ENCODE data around the gene KIF3A. TPM values are rescaled to one million over a fixed set of nuclear protein-coding genes. Genes with fewer than 3 reads are reported as not detected.

KIF3A gene
- total RNA-seq, 2 experiments from 2014 or later = 7.1 to 10.6 TPM

GRCh38 chr5:132760601-132761317 is 23.4 kb upstream of the KIF3A start:
- intact Hi-C loops (cut with DNase I, micrococcal nuclease) = no loop called here
- ChIA-PET POLR2A (no interaction called here), CTCF (no interaction called here)
- DNase-seq (no peak), ATAC-seq (no peak)
- Mint-ChIP-seq H3K4me1 (no peaks in the 10 kb centered on the region), H3K36me3 (ENCODE audit: low read depth) (peaks cover 2% of the 10 kb centered on the region), H3K27ac (no peak overlapping the region), H3K9me3 (ENCODE audit: low read depth) (no peaks in the 10 kb centered on the region), H3K27me3 (no peaks in the 10 kb centered on the region), H3K4me3 (no peak overlapping the region)

DNA sequence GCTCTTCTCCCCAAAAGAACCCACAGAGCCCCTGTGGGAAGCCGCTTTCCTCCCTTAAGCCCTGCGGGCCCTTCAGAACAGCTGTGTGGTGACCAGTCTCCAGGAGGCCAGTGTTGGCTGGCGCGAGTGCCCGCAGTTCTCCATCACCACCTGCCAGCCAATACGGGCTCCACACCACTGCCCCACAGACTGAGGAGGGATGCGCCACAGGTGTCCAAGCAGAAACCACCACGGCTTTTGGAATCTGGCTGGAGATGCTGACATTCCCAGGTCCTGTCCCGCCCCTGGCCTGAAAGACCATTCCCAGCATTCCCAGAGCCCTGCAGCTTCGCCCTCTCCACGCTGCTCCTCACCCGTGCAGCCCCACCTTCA is 22.7 kb upstream of the KIF3A start:
- H3K36me3 Mint-ChIP-seq (ENCODE audit: low read depth) = peaks cover 2% of the 10 kb centered on the region
- ChIA-PET POLR2A (no interaction called here), CTCF (no interaction called here)
- no peak overlapping the region for H3K27ac Mint-ChIP-seq
- no peaks in the 10 kb centered on the region for H3K9me3 Mint-ChIP-seq (ENCODE audit: low read depth)
- no peaks in the 10 kb centered on the region for H3K27me3 Mint-ChIP-seq
- intact Hi-C loops (cut with DNase I, micrococcal nuclease) = no loop called here
- ATAC-seq = no peak
- DNase-seq = no peak
- H3K4me3 Mint-ChIP-seq = no peak overlapping the region
- H3K4me1 Mint-ChIP-seq = peaks cover 2% of the 10 kb centered on the region

DNA sequence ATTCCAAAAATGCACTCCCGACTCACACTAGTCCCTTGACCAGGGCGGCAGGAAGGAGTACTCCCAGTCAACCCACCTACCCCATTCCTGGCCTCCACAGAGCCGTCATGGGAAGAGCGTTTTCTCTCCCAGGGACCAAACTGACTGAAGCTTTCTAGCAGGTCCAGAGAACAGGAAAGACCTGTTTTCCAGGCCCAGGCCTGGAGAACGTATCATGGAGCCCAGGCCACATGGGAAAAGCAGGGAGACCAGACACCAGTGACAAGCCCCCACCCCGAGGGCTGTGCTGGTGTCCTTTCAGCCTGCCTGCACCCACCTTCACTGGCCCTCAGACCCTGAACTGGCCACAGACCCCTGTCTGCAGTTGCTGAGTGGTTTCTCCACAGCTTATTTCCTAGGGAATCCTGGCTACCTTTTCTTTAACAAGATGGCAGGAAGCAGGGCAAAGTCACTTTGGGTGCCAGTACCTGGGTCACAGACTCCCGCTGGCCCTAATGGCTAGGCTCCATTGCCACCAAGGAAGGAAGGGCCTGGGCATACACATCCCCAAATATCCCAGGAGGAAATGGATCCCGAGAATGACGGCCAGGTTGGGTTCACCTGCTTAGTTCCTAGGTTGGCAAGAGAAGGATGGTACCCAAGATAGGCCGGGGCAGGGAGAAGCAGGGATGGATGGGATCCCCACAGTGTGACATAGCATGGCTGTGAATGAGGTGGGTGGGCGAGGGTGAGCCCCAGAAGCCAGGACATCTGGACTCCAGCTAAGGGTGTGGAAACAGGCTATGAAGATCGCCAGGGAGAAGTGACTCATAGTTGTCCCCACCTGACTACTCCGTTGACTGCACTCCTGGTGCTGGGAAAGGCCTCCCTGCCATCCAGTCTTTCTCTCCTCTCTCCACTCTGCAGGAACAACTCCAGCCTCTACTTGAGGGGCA is 22.0 kb upstream of the KIF3A start:
- Mint-ChIP-seq H3K4me3 (no peak overlapping the region), H3K36me3 (ENCODE audit: low read depth) (peaks cover 2% of the 10 kb centered on the region), H3K27ac (no peak overlapping the region), H3K4me1 (peaks cover 8% of the 10 kb centered on the region), H3K27me3 (no peaks in the 10 kb centered on the region), H3K9me3 (ENCODE audit: low read depth) (no peaks in the 10 kb centered on the region)
- ChIA-PET CTCF (interaction anchor here (0.6 kb wide), 1 partner anchor 29 kb away, joined by 3 read pairs; no protein-coding TSS in a partner anchor), POLR2A (no interaction called here)
- intact Hi-C loops (cut with DNase I, micrococcal nuclease) = loop anchor here in 1 of 2 experiments (10.0 kb wide), 1 partner anchor 655 kb away; no protein-coding TSS in a partner anchor
- ATAC-seq = no peak
- DNase-seq = peak; percentile 1

DNA sequence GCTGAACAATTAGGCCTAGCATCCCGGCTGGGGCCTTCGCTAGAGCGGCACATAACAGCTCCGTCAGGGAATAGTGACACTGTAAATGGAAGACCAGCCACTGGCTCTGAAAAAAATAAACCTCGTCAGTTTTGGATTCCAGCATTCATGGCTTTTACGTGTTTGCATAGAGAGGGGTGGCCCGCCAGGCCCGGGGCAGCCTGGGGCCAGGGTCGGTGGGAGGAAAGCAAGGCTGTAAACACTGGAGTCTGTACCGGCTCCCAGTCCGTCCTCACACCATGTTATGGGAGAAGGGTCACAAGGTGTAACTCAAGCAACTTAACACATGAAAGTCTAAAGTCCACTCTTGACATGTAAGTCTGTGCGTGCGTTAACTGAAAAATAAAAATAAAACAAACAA is 21.1 kb upstream of the KIF3A start:
- no peaks in the 10 kb centered on the region for H3K9me3 Mint-ChIP-seq (ENCODE audit: low read depth)
- no peaks in the 10 kb centered on the region for H3K27me3 Mint-ChIP-seq
- CTCF ChIA-PET = interaction anchor here (0.6 kb wide), 1 partner anchor 29 kb away, joined by 3 read pairs; no protein-coding TSS in a partner anchor
- intact Hi-C loops (cut with DNase I, micrococcal nuclease) = loop anchor here in 1 of 2 experiments (10.0 kb wide), 1 partner anchor 654 kb away; no protein-coding TSS in a partner anchor
- no peak overlapping the region for H3K4me3 Mint-ChIP-seq
- ATAC-seq (no peak), DNase-seq (no peak)
- no peaks in the 10 kb centered on the region for H3K36me3 Mint-ChIP-seq (ENCODE audit: low read depth)
- H3K4me1 Mint-ChIP-seq = peaks cover 9% of the 10 kb centered on the region
- POLR2A ChIA-PET = no interaction called here
- H3K27ac Mint-ChIP-seq = no peak overlapping the region

DNA sequence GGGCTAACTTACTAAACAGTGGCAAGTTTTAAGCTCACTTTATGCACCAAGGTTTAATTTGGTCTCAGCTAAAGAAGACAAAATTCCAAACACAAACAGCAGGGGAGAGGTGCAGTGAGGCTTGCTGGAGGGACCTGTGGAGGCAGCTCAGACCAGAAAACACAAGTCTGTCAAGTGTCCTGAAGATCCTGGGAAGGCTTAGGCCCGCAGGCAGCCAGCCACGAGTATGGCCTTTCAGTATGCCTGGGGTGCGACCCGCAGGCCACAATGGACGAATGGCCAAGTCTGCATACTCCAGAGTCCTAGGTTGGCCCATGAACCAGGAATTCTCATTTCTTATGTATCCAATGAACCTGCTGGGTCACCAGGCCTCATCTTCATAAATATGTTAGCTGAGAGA is 19.2 kb upstream of the KIF3A start:
- DNase-seq (no peak), ATAC-seq (no peak)
- Mint-ChIP-seq H3K27me3 (no peaks in the 10 kb centered on the region), H3K4me3 (no peak overlapping the region), H3K9me3 (ENCODE audit: low read depth) (no peaks in the 10 kb centered on the region), H3K4me1 (peaks cover 14% of the 10 kb centered on the region), H3K36me3 (ENCODE audit: low read depth) (peaks cover 1% of the 10 kb centered on the region), H3K27ac (no peak overlapping the region)
- POLR2A ChIA-PET = no interaction called here
- CTCF ChIA-PET = interaction anchor here (0.5 to 1.3 kb wide), 5 partner anchors 9 to 167 kb away, joined by 3 to 4 read pairs (median 3); partner anchors contain the start of gene CCNI2
- intact Hi-C loops (cut with DNase I, micrococcal nuclease) = loop anchor here in 1 of 2 experiments (10.0 kb wide), 1 partner anchor 652 kb away; no protein-coding TSS in a partner anchor

DNA sequence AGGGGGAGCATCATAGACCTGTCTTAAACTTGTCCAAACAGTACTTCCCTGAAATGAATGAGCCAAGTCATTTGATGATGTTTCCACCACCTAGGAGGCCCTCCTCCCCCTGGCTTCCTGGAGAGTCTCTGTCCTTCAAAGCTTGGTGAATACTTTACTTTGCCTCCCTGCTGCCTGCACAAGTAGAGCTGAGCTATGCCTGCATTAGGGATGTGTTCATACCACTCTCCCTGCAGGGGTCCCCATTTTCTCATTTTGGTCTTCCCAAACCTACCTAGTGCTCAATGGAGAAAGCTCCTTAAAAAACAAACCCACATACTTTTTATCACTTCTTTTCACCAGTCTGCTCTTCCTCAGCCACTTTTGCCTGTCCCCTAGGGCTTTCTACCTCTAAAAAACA is 17.6 kb upstream of the KIF3A start:
- ATAC-seq (peak; percentile 14), DNase-seq (no peak)
- Mint-ChIP-seq H3K4me3 (no peak overlapping the region), H3K4me1 (peaks cover 28% of the 10 kb centered on the region), H3K27ac (no peak overlapping the region), H3K9me3 (ENCODE audit: low read depth) (no peaks in the 10 kb centered on the region), H3K27me3 (no peaks in the 10 kb centered on the region), H3K36me3 (ENCODE audit: low read depth) (peaks cover 4% of the 10 kb centered on the region)
- ChIA-PET CTCF (interaction anchor here (0.6 to 2.6 kb wide), 6 partner anchors 17 to 538 kb away, joined by 3 to 10 read pairs (median 3); partner anchors contain the start of gene KIF3A), POLR2A (no interaction called here)
- intact Hi-C loops (cut with DNase I, micrococcal nuclease) = loop anchor here in 1 of 2 experiments (10.0 kb wide), 1 partner anchor 650 kb away; no protein-coding TSS in a partner anchor

DNA sequence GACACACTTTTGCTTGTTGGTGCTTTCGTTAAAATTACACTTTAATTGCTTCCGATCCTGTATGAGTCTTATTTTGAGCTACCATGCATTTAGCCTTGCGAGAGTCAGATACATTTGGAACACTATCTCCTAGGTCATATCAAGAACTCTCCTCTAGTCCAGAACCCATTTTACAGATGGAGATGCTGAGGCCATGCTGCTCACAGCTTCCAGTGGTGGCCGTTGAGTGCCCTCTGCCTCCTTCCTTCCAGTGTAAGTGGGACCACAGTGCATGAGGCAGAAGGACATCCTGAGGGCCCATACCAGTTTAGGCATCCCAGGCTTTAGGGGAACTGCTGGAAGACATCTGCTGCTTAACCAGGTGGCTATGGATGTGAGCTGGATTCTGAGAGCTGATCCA is 16.8 kb upstream of the KIF3A start:
- no peaks in the 10 kb centered on the region for H3K27me3 Mint-ChIP-seq
- intact Hi-C loops (cut with DNase I, micrococcal nuclease) = loop anchor here in 1 of 2 experiments (10.0 kb wide), 1 partner anchor 649 kb away; no protein-coding TSS in a partner anchor
- DNase-seq = no peak
- ATAC-seq = no peak
- no peak overlapping the region for H3K27ac Mint-ChIP-seq
- POLR2A ChIA-PET = interaction anchor here (0.8 kb wide), 1 partner anchor 188 kb away, joined by 3 read pairs; no protein-coding TSS in a partner anchor
- H3K36me3 Mint-ChIP-seq (ENCODE audit: low read depth) = peaks cover 4% of the 10 kb centered on the region
- peaks cover 28% of the 10 kb centered on the region for H3K4me1 Mint-ChIP-seq
- H3K4me3 Mint-ChIP-seq = no peak overlapping the region
- no peaks in the 10 kb centered on the region for H3K9me3 Mint-ChIP-seq (ENCODE audit: low read depth)
- CTCF ChIA-PET = interaction anchor here (1.0 to 2.6 kb wide), 6 partner anchors 13 to 167 kb away, joined by 3 to 10 read pairs (median 4); partner anchors contain the start of gene KIF3A

DNA sequence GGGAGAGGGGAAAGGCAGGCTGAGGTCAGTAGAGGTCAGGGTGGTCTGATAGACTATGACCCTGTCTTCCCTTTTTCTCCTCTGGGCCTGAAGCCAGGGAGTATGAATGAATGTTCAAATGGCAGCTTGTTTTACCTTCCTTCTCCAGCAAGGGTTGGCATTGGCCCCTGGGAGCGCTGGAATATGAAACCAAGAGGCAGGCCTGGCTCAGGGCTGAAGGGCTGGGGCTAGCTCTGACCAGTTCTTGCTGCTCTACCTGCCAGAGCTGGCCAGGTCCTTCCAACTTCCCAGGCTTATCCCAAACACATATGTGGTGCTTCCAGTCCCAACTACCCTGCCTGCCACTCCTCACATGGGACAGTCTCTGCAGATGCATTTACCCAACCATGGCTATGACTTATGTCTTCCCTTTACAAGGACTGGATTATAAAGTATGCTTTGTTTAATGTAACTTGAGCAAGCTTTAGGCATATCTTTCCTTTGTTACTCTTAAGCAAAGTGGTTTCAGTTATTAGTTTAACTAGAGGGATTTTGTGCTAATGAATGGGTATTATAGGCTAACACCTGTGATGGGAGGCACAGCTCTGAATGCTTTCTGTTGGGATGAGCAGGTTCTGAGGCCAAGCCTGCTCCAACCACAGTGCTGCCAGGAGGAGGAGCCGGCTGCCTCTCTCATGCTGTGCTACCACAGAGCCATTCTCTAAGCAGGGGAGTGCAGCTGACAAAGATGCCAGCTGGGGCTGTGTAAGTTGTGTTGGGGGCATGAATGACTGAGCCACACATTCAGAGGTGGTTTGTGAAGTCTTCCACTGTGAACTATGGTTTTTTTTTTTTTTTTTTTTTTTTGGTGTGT is 16.0 kb upstream of the KIF3A start:
- Mint-ChIP-seq H3K27me3 (no peaks in the 10 kb centered on the region), H3K4me3 (no peak overlapping the region), H3K36me3 (ENCODE audit: low read depth) (peaks cover 7% of the 10 kb centered on the region), H3K4me1 (peaks cover 28% of the 10 kb centered on the region), H3K9me3 (ENCODE audit: low read depth) (no peaks in the 10 kb centered on the region), H3K27ac (peak overlapping the region; percentile 7)
- DNase-seq (peak; percentile 49), ATAC-seq (peak; percentile 47)
- CTCF ChIA-PET = interaction anchor here (0.7 to 2.6 kb wide), 4 partner anchors 12 to 67 kb away, joined by 3 to 10 read pairs (median 4); no protein-coding TSS in a partner anchor
- intact Hi-C loops (cut with DNase I, micrococcal nuclease) = loop anchor here in 1 of 2 experiments (1.0 to 10.0 kb wide), 2 partner anchors 24 to 649 kb away; partner anchors contain the start of gene SEPTIN8
- POLR2A ChIA-PET = interaction anchor here (0.6 kb wide), 1 partner anchor 121 kb away, joined by 4 read pairs; no protein-coding TSS in a partner anchor

GRCh38 chr5:132752581-132753125 is 15.3 kb upstream of the KIF3A start:
- CTCF ChIA-PET = interaction anchor here (1.3 kb wide), 1 partner anchor 11 kb away, joined by 4 read pairs; no protein-coding TSS in a partner anchor
- DNase-seq (no peak), ATAC-seq (no peak)
- POLR2A ChIA-PET = no interaction called here
- peaks cover 9% of the 10 kb centered on the region for H3K36me3 Mint-ChIP-seq (ENCODE audit: low read depth)
- H3K9me3 Mint-ChIP-seq (ENCODE audit: low read depth) = no peaks in the 10 kb centered on the region
- peak overlapping the region; percentile 7 for H3K27ac Mint-ChIP-seq
- no peak overlapping the region for H3K4me3 Mint-ChIP-seq
- peaks cover 28% of the 10 kb centered on the region for H3K4me1 Mint-ChIP-seq
- intact Hi-C loops (cut with DNase I, micrococcal nuclease) = loop anchor here in 1 of 2 experiments (1.0 to 10.0 kb wide), 2 partner anchors 25 to 648 kb away; partner anchors contain the start of gene SEPTIN8
- no peaks in the 10 kb centered on the region for H3K27me3 Mint-ChIP-seq

GRCh38 chr5:132751971-132752580 is 14.7 kb upstream of the KIF3A start:
- intact Hi-C loops (cut with DNase I, micrococcal nuclease) = loop anchor here (1.0 to 10.0 kb wide), 4 partner anchors 15 to 647 kb away; partner anchors contain the start of gene KIF3A (in 2 of the 2)
- ATAC-seq (no peak), DNase-seq (no peak)
- H3K27me3 Mint-ChIP-seq = no peaks in the 10 kb centered on the region
- H3K9me3 Mint-ChIP-seq (ENCODE audit: low read depth) = no peaks in the 10 kb centered on the region
- H3K36me3 Mint-ChIP-seq (ENCODE audit: low read depth) = peaks cover 9% of the 10 kb centered on the region
- no peak overlapping the region for H3K27ac Mint-ChIP-seq
- ChIA-PET CTCF (interaction anchor here (1.1 kb wide), 1 partner anchor 226 kb away, joined by 3 read pairs; no protein-coding TSS in a partner anchor), POLR2A (interaction anchor here (0.6 to 1.4 kb wide), 3 partner anchors 41 to 272 kb away, joined by 3 read pairs; partner anchors contain the start of gene IRF1)
- no peak overlapping the region for H3K4me3 Mint-ChIP-seq
- peaks cover 28% of the 10 kb centered on the region for H3K4me1 Mint-ChIP-seq
